HG03354 (cell line): ENCODE results near the gene DDAH1.

Experiments used
- ATAC-seq: cut with Tn5 transposase; IDR thresholded peaks from one replicate; pipeline ENCODE4 v1.9.1; 2021; ENCODE audit warnings: mild to moderate bottlenecking; ENCODE audit not compliant: unreplicated experiment, poor library complexity, severe bottlenecking

DDAH1 gene

DNA sequence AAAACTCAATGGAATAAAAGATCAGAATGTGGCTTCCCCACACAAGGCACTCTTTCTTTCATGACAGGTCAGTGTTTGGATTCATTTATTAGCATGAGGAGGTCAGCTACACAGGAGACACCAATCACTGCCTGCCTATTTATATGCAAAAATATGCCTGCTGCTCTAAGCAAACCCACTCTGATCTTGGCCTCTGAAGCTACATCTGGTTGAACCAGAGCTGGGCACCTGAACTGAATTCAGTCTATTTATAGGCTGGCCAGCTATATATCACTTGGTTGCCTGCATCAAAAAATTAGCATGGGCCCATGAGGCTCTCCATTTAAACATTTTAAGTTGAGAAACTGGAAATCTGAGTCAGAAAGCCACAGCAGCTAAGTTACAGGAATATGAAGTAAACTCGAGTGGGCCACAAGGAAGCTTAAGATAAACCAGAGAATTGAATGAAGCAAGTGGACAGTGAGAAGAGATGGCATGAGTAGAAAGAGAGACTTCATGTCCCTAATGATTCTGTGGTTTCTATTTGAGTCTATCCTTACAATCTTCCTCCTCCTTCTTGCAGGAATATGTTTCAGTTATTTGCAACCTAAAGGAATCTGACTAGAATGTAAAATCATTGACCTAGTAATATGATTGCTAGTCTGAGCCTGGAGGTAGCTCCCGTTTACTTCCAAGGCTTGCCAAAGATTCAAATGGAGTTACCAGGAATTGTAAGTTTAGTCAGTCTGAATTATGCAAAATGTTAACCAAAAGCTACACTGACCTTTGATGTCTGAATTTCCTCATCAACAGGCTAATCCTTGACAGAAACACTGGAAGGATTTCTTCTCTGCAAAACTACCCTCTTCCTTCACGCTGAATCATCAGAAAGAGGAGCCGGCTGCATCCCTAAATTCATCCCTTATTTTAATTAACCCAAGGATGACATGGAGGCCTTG is 17.7 kb downstream of the DDAH1 start:
- no peak for ATAC-seq

DNA sequence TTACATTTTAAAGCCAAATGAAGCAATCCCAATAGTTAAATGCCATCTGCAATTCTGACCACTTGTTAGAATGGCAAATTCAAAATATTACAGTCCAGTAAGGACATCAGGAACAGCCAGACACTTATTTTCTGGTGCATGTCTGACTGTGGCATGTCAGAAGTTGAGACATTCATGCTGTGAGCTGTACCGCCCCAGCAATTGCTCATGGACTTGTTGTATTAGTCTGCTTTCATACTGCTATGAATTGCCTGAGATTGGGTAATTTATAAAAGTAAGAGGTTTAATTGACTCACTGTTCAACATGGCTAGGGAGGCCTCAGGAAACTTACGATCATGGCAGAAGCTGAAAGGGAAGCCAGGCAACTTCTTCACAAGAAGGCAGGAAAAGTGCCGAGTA is 19.1 kb downstream of the DDAH1 start:
- ATAC-seq, result no peak

DNA sequence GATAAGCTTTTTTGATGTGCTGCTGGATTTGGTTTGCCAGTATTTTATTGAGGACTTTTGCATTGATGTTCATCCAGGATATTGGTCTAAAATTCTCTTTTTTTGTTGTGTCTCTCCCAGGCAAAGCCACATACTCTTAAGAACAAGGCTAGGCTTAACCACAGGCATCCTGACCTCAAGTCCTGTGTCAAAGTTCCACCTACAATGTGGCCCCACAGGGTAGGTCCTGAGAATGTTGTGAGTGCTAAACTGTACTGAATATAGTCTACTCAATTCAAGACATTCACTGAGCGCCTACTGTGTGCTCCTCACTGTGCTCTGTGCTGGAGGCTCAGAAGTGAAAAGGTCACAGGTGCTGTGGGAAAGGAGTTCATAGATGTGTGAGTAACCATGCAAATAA is 20.6 kb downstream of the DDAH1 start:
- ATAC-seq, result no peak

DNA sequence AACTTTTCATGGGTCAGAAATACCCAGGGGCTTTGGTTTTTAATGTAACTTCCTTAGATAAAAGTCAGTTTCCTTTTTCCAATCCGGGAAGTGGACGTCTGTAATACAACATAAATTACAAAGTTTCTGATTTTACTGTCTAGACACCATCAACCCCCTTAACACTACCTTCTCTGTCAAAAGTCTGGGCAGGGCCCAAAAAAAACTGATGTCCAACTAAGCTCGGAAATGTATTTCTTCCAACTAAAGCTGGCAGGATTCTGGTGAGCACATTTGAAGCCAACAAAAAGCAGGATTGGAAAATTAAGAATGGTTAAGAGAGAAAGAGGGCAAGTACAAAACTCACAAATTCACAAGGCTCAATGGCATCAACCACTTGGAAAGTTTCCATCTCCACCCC is 24.3 kb downstream of the DDAH1 start:
- ATAC-seq, result no peak

DNA sequence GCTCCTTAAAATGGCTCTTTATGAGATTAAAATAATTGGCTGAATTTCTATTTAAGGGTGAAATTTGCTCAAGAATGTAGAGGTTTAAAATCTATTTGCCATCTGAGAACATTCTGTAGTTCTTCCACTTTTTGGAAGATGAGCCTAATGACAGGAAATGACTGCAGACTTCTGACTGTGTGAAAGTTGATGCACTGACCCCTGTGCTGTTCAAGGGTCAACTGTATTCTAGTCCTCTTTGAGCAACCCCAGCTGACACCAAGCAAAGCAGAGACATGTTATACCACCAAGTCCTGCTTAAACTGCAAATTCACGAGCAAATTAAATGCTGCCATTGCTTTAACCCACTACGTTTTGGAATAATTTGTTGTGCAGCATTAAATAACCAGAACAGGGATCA is 26.6 kb downstream of the DDAH1 start:
- ATAC-seq, result no peak

DNA sequence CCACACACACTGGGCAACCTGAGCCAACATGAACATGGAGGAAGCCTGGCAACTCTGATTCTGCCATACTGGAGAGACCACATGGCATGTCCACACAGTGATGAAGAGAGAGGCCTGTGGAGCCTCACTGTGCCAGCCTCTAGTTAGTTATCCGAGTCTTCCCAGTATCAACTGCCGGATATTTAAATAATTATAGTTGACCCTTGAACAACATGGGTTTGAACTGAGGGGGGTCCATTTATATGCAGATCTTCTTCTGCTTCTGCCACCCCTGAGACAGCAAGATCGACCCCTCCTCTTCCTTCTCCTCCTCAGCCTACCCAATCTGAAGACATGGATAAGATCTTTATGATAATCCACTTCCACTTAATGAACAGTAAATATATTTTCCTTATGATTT is 27.8 kb downstream of the DDAH1 start:
- ATAC-seq, result no peak

DNA sequence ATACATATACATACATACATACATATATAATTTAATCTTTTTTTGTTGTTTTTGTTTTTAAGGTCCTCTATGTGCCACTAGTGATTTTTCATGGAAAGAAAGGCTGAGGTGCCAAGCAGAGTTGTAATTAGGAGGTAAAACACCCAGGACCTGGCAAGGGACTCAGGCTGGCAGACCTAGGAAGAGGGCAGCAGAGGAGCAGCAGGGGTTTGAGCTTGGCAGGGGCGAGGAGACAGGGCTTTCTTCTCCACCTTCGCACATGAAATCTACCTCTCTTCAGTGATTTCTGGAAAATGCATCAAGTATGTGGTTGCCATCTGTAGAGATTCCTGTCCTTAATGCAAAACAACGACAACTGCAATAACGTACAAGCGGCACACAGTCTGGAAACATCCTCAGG is 31.9 kb downstream of the DDAH1 start:
- ATAC-seq, result no peak

DNA sequence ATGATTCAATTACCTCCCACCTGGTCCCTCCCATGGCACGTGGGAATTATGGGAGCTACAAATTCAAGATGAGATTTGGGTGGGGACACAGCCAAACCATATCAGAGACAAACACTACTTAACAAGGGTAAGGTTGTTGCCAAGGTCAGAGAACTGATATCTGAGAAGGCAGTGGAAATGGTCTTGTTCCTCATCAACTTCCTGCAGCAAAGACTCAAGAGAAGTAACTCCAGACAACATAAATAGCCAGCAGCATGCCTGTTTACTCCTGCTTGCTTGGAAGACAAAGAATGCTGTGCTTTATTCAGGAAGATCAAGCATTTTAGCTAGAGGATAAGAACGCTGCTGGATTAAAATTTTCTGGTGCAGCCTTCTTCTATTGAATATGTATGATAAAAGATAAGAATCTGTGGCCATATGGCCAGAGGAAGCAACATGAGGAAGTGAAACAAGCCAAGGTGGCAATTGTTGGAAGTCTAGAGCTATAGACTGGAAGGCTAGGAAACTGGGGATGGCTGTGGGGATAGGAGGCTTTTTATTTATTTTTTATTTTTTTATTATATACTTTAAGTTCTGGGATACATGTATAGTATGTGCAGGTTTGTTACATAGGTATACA is 36.4 kb downstream of the DDAH1 start:
- no peak for ATAC-seq

DNA sequence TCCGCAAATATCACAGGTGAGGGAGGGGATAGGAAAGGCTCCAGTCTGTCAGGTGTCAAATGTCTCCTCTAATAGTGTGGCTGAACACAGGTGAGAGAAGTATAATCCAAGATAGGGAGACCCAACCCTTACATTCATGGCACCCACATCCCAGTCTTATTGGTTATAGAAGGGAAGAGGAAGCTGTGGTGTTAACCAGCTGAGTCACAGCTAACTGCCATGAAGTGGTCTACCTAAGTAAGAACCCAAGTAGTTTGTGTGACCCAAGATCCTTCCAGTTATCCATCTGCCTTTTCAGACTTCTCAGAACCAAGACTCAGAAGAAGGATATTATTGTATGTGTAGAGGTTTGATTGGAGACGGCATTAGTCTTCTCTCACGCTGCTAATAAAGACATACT is 37.1 kb downstream of the DDAH1 start:
- no peak for ATAC-seq

DNA sequence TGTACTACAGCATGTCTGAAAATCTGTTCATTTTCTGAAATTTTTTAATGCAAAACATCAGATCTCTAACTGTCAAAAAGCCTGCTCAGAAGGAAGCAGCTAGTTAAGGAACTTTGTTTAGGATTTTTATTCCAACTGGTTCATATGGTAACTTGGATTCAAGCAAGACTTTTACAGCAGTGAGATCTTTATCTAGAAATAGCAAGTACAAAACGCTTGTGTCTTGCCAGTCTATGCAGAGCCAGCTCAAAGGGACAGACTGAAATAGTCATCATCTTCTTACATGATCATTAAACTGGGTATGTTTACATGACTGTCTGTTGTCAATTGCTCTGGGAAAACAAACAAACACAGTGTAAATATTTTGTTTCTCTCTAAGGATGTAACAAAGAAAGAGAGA is 37.6 kb downstream of the DDAH1 start:
- no peak for ATAC-seq

DNA sequence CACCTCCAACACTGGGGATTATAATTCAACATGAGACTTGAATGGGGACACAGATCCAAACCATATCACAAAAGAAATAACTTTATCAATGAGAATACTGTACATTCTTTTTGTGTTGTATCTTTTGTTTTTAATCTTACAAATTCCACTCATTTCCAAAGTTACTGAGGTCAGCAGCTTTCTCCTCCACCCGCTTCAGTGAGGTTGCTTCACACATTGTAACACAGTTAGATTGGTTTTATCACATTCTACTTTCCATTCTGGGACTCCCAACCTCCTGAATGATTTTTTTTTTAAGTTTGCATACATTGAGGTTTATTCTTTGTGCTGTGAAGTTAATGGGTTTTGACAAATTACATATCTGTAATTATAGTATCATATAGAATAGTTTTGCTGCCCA is 43.8 kb downstream of the DDAH1 start:
- no peak for ATAC-seq

DNA sequence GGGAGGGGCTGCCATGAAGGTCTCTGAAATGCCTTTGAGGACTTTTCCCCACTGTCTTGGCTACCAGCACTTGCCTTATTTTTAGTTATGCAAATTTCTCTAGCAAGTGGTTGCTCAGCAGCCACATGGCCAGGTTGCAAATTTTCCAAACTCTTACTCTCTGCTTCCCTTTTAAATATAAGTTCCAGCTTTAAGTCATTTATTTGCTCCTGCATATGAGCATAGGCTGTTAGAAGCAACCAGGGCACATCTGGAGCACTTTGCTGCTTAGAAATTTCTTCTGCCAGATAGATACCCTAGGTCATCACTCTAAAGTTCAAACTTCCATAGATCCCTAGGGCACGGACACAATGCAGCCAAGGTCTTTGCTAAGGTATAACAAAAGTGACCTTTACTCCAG is 44.8 kb downstream of the DDAH1 start:
- ATAC-seq, result no peak

DNA sequence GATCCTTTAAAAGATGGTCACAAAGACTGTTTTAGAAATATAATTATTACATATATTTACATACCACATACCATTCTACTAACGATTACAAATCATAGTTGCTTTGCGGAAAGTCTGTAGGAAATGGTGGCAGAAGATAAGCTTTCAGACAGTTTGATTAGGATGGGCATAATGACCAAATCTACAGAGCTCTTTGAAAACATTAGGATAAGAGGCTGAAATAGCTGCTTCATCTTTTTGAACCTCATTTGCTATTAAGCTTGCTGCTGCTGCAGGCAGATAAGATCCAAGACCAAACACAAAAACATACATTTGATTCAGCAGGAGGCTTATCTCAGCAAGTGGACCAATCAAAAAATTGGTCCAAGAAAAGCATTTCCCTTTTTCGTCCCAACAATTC is 47.1 kb downstream of the DDAH1 start:
- no peak for ATAC-seq

DNA sequence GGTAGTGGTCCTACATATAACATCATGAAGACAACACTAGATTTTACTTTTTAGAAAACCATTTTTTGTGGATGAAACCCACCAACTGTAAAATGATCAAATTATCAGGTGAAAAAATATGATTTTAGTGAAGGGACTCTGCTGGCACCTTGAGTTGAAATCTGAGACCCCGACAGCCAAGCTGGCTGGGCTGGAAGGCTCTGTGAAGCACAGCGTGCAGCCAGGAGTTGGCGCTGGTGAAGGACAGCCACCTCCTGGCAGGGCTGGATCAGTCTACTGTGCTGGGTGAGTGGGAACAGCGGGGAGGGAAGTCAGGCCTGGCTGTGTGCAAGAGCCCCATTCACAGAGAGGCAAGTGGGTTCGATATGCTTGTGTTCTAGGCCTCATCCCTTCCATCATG is 47.9 kb downstream of the DDAH1 start:
- ATAC-seq, result no peak

DNA sequence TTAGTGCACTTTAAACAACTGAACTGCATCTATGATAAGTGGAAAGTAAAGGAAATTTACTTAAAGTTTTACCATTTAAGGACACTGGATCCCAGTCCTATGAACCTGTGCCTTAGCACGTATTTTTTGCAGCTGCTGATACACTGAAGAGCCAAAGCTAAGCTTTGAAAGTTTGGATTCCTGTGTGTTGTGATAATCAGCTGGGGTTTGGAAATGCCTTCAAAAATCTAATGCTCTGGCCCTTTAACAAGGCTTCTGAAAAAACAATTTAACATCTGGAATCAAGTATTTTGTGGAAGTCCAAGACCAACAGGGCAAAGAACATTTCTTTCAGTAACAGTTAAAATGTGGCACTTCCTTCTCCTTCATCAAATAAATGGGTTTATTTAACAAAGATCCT is 51.8 kb downstream of the DDAH1 start:
- no peak for ATAC-seq

DNA sequence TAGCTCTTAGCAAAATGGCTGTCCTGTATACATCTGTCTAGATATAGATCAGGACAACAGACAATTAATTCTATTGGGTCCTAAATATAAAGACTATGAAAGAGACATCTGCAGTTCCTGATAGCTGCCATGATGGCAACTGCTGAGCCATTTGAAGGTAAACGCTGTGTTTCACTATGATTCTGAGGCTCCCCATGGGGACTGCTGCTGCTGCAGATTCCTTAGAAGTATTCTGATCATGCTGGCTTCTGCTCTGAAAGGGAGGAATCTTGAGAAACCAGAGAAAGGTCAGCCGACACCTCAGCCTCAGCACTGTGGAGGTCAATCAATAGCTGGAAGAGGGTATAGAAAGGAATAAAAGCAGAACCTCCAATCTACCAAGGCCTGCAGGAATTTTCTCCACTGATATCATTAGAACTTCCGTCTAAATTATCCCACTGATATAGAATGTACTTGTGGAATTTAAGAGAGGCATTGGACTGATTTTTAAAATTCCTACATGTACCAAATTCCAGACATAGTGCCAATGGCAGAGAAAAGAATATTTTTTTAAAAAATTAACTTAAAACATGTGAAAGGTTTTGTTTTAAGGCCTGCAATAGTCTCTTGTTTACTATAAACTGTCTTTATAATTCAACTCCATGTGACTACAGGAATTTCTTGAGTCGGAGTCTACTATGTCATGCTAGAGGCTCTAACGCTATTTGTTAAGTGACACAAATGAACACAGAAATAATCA is 53.2 kb downstream of the DDAH1 start:
- ATAC-seq, result no peak

DNA sequence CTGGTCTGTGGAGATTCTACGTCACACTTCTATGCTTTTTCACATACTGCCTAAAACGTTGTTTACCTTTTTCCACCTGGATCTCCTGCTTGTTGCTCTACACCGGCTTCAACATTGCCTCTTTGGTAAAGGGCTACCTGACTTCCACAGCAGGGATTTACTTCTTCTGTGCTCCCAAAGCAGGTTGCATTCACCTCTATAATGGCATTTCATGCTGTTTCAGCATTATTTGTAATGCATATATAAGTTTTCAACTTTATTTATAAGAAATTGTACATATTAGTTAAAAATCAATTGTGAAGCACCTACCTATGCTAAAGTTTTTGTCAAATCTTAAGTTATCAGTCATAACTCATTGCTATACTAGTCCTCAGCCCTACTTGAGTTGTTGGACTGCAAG is 55.4 kb downstream of the DDAH1 start:
- no peak for ATAC-seq

DNA sequence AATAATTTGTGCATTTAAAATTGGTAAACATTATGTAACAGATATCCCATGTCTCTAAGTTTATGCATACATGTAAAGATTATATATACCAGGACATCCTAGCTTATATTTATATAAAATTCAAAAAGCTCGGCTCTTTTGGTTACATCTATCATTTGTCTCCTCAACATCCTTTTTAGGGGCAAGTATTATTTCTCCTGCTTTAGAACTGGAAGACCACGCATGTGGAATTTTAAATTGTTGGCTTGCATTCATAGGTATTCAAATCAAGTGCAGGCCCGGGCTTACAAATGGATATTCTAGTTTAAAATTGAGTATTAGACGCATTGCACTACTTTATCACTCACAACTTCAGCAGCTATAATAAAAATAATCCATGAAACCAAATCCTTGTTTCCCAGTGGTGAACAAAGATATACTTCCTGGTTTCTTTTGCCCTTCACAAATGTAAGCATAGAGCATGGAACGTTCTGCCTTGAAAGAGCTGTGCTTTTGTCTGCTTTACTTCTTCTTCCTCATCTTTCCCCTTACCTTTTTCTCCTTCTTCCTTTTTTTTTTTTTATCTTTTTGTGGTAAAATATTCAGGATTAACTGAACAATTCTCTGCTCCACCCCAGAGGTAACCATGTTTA is 57.1 kb downstream of the DDAH1 start:
- no peak for ATAC-seq

DNA sequence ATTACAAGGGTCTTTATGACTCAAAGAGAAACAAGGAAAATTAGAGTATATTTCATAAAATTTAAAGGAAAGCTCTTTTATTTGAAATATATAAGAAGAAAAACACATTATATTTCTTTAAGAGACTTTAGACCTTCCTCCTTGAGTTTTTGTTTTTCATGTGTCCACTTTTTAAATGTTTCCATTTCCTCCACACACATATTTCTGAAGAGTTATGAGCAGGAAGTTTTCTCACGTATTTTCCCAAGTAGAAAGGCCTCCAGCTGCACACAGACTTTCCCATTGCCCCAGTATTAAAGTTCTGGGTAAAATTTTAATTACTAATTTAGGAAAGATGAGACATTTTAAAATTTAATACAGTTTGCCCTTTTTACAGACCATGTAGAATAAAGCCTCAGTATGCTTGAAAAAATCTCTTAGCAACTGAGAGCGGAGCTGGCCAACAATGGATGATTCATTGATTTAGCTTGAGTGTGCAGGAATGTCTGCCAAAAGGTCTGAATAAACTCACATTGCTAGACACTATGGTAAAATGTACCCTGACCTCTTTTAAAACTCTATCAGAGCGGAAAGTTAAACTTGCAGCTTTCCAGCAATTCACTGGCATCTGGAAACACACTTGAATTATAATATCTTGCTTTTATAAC is 57.9 kb downstream of the DDAH1 start:
- no peak for ATAC-seq

DNA sequence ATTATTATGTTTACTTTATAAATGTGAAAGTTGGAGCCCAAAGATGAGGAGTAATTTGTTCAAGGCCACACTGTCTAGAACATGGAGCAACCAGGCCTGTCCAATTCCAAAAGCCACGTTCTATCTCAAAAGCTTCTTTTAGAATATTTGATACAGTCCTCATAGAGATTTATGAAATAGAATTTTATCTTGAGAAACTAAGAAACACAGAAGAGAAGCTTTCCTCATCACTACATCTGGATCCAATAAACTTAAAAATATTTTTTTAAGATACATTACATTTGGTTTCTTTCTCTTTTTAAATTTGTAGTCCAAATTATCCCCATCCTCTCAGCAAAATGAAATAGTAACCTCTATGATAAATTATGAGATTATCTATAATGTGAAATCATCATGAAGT is 58.9 kb downstream of the DDAH1 start:
- ATAC-seq, result no peak
